B cell (primary cell): ENCODE measurements around the gene LAIR2. TPM values are rescaled to one million over a fixed set of nuclear protein-coding genes. Genes with fewer than 3 reads are reported as not detected.
"Not testable (repeated sequence)": the region's sequence is repeated elsewhere in the genome, so short reads cannot be mapped to it uniquely, and the experiment has no call there.

ENCODE experiments used
- ATAC-seq: fragments of 200-7000 bp; cut with Tn5 transposase; one replicate; pipeline ENCODE4 v1.10.0; 2021; ENCODE audit warnings: low read depth, mild to moderate bottlenecking, moderate number of reproducible peaks, moderate library complexity
- CTCF ChIA-PET: fragments of 350-600 bp; sonication (Branson Sonifier 250); formaldehyde crosslinking; loops from one replicate; lab custom pipeline; 2021; ENCODE audit warnings: antibody characterized with exemption, inconsistent platforms; lab: Charles Lee
- POLR2A ChIA-PET: fragments of 350-600 bp; sonication (Branson Sonifier 250); formaldehyde crosslinking; loops from one replicate; lab custom pipeline; 2021; ENCODE audit warnings: antibody characterized with exemption; lab: Charles Lee
- DNase-seq: peaks from one replicate; pipeline ENCODE4 v3.0.0; 2013
- H2AFZ ChIP-seq: 2 replicates; pipeline ENCODE4 v1.6.1; 2012; ENCODE audit warnings: mild to moderate bottlenecking, low read depth, low read length; ENCODE audit not compliant: insufficient read depth, poor library complexity, severe bottlenecking
- H3K27ac ChIP-seq, 2 donors: 1 replicate in 1 of 2; 2 replicates in 1 of 2; pipeline ENCODE4 v1.5.1; 2012 to 2013; ENCODE audit warnings: low read length in 2 of 2, mild to moderate bottlenecking in 2 of 2, moderate library complexity in 1 of 2
- H3K27me3 ChIP-seq, 4 experiments: fragments of 200-600 bp in 1 of 4; sonication (generic) in 1 of 4; replicated peaks in 1 of 4; 1 replicate in 2 of 4; 2 replicates in 2 of 4; pipeline versions ENCODE4 v1.6.1 to v1.7.0; 2013 to 2016; ENCODE audit warnings: low read length in 3 of 4, mild to moderate bottlenecking in 2 of 4, mixed read lengths in 1 of 4, moderate library complexity in 1 of 4; ENCODE audit not compliant: insufficient read depth in 4 of 4, control insufficient read depth in 3 of 4; ENCODE audit errors: control extremely low read depth in 1 of 4
- H3K36me3 ChIP-seq, 2 experiments: replicated peaks in 1 of 2; 1 replicate in 1 of 2; 2 replicates in 1 of 2; pipeline versions ENCODE4 v1.6.1 to v1.7.1; 2013; ENCODE audit warnings: low read length in 1 of 2; ENCODE audit not compliant: insufficient read depth in 2 of 2, control insufficient read depth in 1 of 2; ENCODE audit errors: control extremely low read depth in 1 of 2, extremely low read depth in 1 of 2
- H3K4me1 ChIP-seq, 2 donors: fragments of 200-600 bp in 1 of 2; sonication (generic) in 1 of 2; 1 replicate in 1 of 2; 2 replicates in 1 of 2; pipeline versions ENCODE4 v1.5.1 to v1.6.1; 2013 to 2017; ENCODE audit warnings: low read length in 2 of 2; ENCODE audit not compliant: control insufficient read depth in 2 of 2, insufficient read depth in 2 of 2
- H3K4me2 ChIP-seq: replicated peaks from 2 replicates; pipeline ENCODE3; 2012; ENCODE audit warnings: mild to moderate bottlenecking, low read depth, low read length; ENCODE audit not compliant: poor library complexity, severe bottlenecking
- H3K4me3 ChIP-seq, 5 experiments: fragments of 200-600 bp in 1 of 5; sonication (generic) in 1 of 5; 1 replicate in 3 of 5; 2 replicates in 2 of 5; pipeline versions ENCODE4 v1.5.1 to v1.7.0; 2011 to 2016; ENCODE audit warnings: low read length in 4 of 5, mild to moderate bottlenecking in 4 of 5, low read depth in 2 of 5, control low read depth in 1 of 5, moderate library complexity in 1 of 5; ENCODE audit not compliant: insufficient read depth in 1 of 5; ENCODE audit errors: control extremely low read depth in 1 of 5, extremely low read depth in 1 of 5
- H3K79me2 ChIP-seq: fragments of 200-600 bp; sonication (generic); one replicate; pipeline ENCODE4 v1.6.0; 2016; ENCODE audit warnings: low read length; ENCODE audit not compliant: control insufficient read depth, insufficient read depth
- H3K9ac ChIP-seq: fragments of 200-600 bp; sonication (generic); 2 replicates; pipeline ENCODE4 v1.6.1; 2017; ENCODE audit warnings: mild to moderate bottlenecking, low read length, moderate library complexity
- H3K9me3 ChIP-seq, 3 donors: one replicate each; pipeline versions ENCODE4 v1.6.1 to v1.7.1; 2013; ENCODE audit warnings: low read length in 2 of 3; ENCODE audit not compliant: control insufficient read depth in 2 of 3, insufficient read depth in 1 of 3; ENCODE audit errors: control extremely low read depth in 1 of 3
- H4K20me1 ChIP-seq: 2 replicates; pipeline ENCODE4 v1.6.0; 2012; ENCODE audit warnings: mild to moderate bottlenecking, low read length; ENCODE audit not compliant: insufficient read depth, control insufficient read depth, poor library complexity, severe bottlenecking
- H3K27ac Mint-ChIP-seq: one replicate; pipeline ENCODE4 v1.8.0; 2021; ENCODE audit warnings: mixed read lengths
- H3K27me3 Mint-ChIP-seq: one replicate; pipeline ENCODE4 v1.8.0; 2021; ENCODE audit warnings: mixed read lengths
- H3K4me1 Mint-ChIP-seq: one replicate; pipeline ENCODE4 v1.8.0; 2021; ENCODE audit warnings: mixed read lengths
- H3K4me3 Mint-ChIP-seq: one replicate; pipeline ENCODE4 v1.8.0; 2021; ENCODE audit warnings: mixed read lengths
- H3K9me3 Mint-ChIP-seq: one replicate; pipeline ENCODE4 v1.8.0; 2022; ENCODE audit warnings: mixed read lengths; ENCODE audit not compliant: insufficient read depth
- CTCF ChIP-seq: fragments of 200-600 bp; IDR thresholded peaks from one replicate; pipeline ENCODE4 v1.8.0; 2022; ENCODE audit warnings: antibody characterized with exemption, mild to moderate bottlenecking
- WGBS: methylation state at CpG from one replicate; pipeline ENCODE4 v1.1.5; 2013; ENCODE audit warnings: missing lambda C conversion rate; ENCODE audit not compliant: insufficient coverage; 5-methylcytosine and 5-hydroxymethylcytosine counted together
- intact Hi-C: fragments of 100-400 bp; cut with micrococcal nuclease; formaldehyde crosslinking; loops from one replicate; pipeline ENCODE4 v1.10.0; 2022
- polyA plus RNA-seq: library from polyadenylated mRNA; depleted of rRNA; stranded (reverse); fragments of >200 nt; gene quantifications from 2 replicates; pipeline ENCODE4 v1.2.3, GENCODE V29; 2012
- total RNA-seq, 2 donors: library from RNA; stranded (reverse); fragments of 120-200 nt in 1 of 2; gene quantifications; 1 replicate in 1 of 2; 2 replicates in 1 of 2; pipeline versions ENCODE4 v1.2.3 to v1.2.4, GENCODE V29; 2013 to 2022

The LAIR2 gene
- total and polyA plus RNA-seq, 2 donors (not counting 1 experiment from before 2014, with no cell fraction given), result not detected

GRCh38 chr19:54492568-54492967 is 10.1 kb upstream of the LAIR2 start:
- CTCF ChIA-PET, result no interaction called here
- no peak overlapping the region for H2AFZ ChIP-seq
- Mint-ChIP-seq H3K4me3 (no peak overlapping the region), H3K27me3 (peaks cover 38% of the 10 kb centered on the region), H3K27ac (peak overlapping the region; percentile 50), H3K4me1 (peaks cover 6% of the 10 kb centered on the region), H3K9me3 (no peaks in the 10 kb centered on the region)
- ATAC-seq (no peak), DNase-seq (no peak)
- no peak for TF ChIP-seq CTCF
- H3K9me3 ChIP-seq, result no peaks in the 10 kb centered on the region
- no peak overlapping the region for H3K4me3 ChIP-seq
- peaks cover 0 to 8% of the 10 kb centered on the region in 2 donors for H3K4me1 ChIP-seq
- WGBS, result 94% methylated on average over 18 of the region's 18 CpGs
- no peak overlapping the region for H3K4me2 ChIP-seq
- no peak overlapping the region for H3K9ac ChIP-seq
- intact Hi-C loops, result no loop called here
- POLR2A ChIA-PET, result no interaction called here
- H3K27me3 ChIP-seq, result peaks cover 0 to 16% (median 4%) of the 10 kb centered on the region in 4 experiments
- no peak overlapping the region for H3K27ac ChIP-seq
- no peaks in the 10 kb centered on the region for H3K79me2 ChIP-seq
- no peaks in the 10 kb centered on the region for H3K36me3 ChIP-seq
- no peaks in the 10 kb centered on the region for H4K20me1 ChIP-seq

GRCh38 chr19:54493056-54493455 is 9.6 kb upstream of the LAIR2 start:
- H3K36me3 ChIP-seq, H4K20me1 ChIP-seq, H3K9me3 Mint-ChIP-seq, H3K27ac Mint-ChIP-seq, H2AFZ ChIP-seq, H3K4me3 ChIP-seq, ATAC-seq, intact Hi-C loops, H3K4me1 Mint-ChIP-seq, H3K4me3 Mint-ChIP-seq, DNase-seq, H3K79me2 ChIP-seq, H3K9me3 ChIP-seq, H3K27ac ChIP-seq, H3K9ac ChIP-seq, H3K4me1 ChIP-seq, H3K4me2 ChIP-seq, POLR2A ChIA-PET, CTCF ChIA-PET: not testable (repeated sequence)
- WGBS, result 93% methylated on average over 5 of the region's 5 CpGs
- peaks cover 40% of the 10 kb centered on the region for H3K27me3 Mint-ChIP-seq
- H3K27me3 ChIP-seq, result peaks cover 0 to 16% (median 4%) of the 10 kb centered on the region in 4 experiments
